Stimulated activated CD4-positive, alpha-beta T cell treated with anti-CD3 and anti-CD28 coated beads, Interleukin-2, amount 100 ng/mL, for 48 hours (primary cell): ENCODE data around the gene DEUP1.
"Not testable (repeated sequence)": the region's sequence is repeated elsewhere in the genome, so short reads cannot be mapped to it uniquely, and the experiment has no call there.

Source experiments
- DNase-seq, 2 donors: peaks; one replicate each; pipeline ENCODE4 v3.0.0-alpha.2; 2020

DEUP1 gene, protein sequence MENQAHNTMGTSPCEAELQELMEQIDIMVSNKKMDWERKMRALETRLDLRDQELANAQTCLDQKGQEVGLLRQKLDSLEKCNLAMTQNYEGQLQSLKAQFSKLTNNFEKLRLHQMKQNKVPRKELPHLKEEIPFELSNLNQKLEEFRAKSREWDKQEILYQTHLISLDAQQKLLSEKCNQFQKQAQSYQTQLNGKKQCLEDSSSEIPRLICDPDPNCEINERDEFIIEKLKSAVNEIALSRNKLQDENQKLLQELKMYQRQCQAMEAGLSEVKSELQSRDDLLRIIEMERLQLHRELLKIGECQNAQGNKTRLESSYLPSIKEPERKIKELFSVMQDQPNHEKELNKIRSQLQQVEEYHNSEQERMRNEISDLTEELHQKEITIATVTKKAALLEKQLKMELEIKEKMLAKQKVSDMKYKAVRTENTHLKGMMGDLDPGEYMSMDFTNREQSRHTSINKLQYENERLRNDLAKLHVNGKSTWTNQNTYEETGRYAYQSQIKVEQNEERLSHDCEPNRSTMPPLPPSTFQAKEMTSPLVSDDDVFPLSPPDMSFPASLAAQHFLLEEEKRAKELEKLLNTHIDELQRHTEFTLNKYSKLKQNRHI

DNA sequence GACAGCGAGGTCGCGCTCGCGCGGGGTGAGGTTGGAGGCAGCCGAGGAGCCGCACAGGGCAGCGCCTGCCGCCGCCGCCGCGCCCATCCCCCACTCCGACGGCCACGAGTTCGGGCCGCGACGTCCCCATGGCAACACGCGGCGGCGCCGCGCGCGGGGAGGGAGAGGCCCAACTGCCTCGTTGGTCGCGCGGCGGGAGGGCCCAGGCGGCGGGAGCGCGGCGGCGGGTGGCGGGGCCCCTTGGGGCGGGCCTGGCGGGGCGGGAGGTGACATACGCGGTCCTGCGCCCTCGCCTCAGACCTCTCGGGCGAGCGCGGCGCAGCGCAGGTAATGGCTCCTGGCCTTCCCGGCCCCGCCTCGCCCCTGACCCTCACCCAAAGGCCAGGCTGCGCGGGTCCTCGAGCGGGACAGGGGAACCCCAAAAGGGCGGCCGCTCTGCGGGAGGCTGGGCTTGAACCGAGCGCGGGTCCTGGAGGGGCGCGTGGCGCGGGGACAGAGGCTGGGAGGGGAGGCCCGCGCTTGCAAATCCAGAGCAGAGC lies at the start of gene DEUP1:
Gene DEUP1, plus strand, starts transcription at position 297 of the 539 bp plus-strand sequence. CDS start 1,518 bp downstream, outside the sequence.
- DNase-seq = peak; percentile 3 to 6

DNA sequence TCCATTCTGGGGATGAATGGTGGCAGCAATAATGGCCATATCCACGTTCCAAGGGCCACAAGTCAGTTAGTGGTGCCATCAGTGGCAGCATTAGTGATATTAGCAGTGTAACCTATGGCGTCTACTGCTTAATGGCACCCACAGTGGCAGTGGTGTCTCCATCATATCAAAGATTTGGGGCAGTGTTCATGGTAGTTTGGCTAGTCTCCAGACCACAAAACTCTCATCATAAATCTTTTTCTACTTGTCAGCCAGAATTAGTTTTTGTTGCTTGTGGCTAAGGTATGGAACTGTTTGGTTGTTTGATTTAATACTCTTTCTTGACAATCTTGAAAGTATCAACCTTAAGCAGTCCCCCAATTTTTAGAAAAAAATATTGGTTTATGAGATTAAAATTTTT lies 45.1 kb upstream of the DEUP1 start:
- no peak for DNase-seq

DNA sequence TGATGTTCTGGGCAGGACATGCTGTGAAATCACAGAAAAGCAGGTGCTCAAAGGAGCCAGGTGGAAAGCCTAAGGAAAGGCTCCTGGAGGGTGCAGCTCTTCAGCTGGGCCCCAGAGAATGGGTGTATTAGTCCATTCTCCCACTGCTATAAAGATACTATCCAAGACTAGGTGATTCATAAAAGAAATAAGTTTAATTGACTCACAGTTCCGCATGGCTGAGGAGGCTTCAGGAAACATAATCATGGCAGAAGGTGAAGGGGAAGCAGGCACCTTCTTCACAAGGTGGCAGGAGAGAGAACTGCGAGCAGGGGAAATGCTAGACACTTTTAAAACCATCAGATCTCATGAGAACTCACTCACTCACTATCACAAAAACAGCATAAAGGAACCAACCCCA lies 43.1 kb upstream of the DEUP1 start:
- DNase-seq = no peak

DNA sequence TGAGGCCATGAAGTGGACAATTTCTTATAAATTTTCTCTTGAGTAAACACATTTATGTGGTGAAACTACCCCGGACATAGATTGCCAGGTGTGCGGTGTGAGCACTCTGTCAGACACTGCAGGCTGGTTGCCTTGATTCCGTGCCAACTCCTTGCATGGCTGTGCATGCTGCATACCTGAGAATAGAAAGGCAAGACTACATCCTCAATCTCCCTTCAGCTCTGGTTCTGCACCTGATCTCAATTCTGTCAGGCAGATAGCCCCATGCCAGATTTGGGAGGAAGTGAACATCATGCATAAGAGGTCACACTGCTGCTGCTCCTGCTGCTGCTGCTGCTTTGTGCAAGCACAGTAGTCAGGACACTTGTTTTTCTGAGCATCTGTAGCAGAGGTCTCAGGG lies 42.5 kb upstream of the DEUP1 start:
- DNase-seq = no peak

DNA sequence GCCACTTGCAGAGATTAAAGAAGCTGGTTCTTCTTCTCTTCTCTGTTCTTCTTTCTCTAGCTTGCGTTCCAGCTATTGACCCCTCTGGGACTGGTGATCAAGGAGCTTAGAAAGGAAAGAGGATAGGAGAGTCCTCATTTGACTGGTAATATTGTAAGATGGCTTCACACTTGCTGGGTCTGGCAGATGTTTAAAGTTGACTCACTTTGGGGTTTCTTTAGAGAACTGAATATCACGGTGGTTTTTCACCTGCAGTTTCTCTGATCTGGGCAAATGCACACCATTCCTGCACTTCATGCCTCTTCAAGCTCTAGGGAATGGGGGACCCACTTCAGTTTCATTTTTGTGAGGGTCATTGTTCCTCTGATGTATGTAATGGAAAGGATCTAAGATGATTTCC lies 41.8 kb upstream of the DEUP1 start:
- DNase-seq = no peak

DNA sequence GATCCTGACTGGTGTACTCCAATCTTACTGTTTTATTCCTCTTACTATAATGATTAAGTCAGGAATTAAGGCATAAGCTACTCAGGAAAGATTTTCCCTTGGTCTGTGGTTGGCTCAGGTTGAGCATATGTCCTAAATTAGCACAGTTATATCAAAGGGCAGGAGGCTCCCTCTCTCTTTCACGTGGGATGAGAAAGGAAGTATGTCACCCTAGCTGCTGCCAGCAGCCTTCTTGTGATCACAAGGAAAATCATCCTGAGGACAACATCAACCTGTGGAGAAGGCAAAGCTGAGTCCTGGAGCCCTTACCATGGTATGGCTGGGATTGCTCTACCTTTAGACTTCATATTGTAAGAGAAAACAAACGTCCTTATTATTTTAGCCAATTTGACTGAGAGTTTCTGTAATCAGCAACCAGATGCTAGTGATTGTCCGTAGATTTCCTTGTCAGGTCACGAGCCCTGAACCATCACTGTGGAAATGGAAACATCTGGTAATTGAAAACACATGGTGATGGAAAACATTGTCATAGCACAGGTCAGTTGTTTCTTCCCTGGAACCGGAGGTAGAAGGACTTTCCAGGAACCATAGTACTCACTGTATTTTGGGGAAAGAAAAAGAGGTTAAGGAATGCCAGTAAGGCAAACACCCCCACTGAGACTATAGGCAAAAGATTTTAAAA lies 40.6 kb upstream of the DEUP1 start:
- no peak for DNase-seq

DNA sequence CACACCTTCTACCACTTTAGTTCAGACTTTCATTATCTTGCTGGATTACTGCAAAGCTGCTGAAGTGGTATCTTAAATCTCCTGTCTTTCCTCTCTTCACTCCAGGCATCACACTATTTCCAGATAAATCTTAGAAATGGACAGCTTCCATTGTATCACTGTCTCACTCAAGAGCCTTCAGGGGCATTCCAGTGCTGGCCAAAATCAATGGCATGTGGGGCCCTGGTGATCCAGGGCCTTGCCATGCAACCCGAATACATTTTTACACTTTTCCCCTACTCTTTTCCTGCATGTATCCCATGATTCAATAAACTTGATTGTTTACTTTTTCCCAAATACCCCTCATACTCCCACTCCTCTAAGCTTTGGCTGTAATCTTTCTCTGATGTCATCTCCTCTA lies 39.4 kb upstream of the DEUP1 start:
- DNase-seq = no peak

DNA sequence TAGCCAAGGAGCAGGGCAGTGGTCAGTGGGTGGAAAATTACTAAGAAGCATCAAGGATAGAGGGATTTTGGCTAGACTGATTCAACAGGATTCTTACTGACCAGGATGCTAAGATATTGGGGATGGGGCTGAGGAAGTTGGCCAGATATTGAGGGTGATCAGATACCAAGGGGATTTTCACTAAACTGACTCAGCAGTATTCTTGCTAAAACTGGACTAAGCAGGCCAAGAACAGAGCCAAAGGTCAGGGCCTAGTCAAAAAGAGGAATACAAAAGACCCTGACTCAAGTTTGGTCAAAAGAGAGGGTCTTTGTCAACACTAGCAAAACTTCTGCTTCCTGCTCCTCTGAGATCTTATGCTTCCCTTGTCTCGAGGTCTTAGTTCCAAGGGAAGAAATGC lies 38.6 kb upstream of the DEUP1 start:
- no peak for DNase-seq

DNA sequence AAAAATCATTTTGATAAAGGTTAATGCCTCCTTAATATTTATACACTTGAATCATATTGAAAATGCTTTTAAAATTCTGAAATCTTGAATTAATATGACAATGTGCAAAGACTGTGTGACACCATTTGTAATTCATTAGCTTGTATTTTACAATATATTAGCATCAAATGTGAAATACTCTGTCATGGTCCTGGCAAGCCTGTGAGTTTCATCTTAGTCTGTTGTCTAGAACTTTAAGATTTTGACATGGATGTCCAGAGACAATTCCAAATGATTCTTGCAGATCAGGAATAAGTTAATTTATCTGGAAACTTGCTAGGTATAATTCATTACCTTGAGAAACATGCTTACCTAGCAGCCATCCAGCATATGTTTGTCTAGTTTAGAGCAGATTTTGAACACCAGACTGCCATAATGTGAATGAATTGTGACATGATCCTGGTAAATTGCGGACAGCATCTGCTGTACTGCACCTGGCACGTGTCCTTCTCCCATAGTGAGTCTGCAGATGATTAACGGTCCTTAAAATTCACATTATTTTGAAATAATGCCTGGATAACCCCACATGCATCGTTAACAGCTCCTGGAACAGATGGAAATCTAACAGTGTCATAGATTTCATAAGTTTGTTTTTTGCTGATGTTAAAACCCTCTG lies 34.5 kb upstream of the DEUP1 start:
- DNase-seq = no peak

DNA sequence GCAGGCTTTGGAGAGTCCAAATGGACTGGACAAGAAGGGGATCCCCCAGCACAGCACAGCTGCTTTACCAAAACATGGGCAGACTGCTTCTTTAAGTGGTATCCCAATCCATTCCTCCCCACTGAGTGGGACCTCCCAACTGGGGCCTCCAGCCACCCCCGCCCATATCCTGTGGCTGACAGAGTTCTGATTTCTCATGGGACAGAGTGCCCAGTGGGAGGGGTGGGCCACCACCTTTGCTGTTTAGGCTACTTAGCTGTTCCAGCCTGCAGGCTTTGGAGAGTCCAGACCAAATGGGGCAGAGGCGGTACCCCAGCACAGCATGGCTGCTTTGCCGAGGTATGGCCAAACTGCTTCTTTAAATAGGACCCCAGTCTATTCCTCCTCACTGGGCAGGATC lies 26.9 kb upstream of the DEUP1 start:
- no peak for DNase-seq

DNA sequence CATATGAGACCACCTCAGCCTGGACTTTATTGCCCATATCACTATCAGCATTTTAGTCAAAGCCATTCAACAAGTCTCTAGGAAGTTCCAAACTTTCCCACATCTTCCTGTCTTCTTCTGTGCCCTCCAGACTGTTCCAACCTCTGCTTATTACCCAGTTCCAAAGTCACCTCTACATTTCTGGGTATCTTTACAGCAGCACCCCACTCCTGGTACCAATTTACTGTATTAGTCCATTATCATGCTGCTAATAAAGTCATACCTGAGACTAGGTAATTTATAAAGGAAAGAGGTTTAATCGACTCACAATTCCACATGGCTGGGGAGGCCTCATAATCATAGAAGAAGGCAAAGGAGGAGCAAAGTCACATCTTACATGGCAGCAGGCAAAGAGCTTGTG lies 16.1 kb upstream of the DEUP1 start:
- DNase-seq = not testable (repeated sequence)

DNA sequence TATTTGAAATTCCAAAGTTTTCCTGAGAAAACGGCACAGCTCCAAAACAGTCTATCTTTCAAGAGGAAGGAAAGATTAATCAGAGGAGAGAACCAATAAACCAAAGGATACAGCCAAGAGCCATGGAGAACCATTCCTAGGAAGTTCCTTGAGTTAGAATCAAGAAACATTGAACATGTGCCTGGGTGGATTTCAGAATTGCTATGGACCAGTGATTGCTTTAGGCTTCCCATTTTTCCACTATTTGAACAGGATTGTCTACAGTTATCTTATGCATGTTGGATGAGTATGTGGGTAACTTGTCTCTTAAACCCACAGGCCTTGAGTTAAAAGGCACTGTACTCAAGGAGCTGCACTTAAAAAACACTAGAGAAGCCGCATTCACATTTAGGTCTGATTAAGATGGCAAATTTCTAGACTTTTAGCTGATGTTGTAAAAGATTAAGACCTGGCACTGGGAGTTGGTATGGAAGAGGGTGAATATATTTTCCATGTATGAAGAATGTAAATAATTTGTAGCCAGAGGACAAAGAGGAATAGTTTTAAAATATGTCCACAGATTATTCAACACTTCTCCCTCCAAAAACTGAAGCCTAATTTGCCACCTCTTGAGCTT lies 11.2 kb upstream of the DEUP1 start:
- no peak for DNase-seq

DNA sequence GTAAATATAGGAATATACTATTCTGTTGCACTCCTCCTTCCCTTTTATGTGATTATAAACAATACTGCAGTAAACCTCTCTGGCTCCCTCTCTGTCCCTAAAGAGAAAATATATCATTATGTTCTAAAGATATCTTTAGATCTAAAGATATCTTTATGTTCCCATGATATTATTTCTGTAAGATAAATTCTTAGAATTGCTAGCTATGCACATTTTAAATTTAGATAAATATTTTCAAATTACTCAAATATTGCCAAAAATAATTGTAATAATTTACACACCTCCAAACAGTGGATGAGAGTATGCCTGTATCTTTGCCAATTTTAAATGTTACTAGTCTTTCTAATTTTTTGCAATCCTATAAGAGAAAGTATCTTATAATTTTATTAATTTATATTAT lies 10.3 kb upstream of the DEUP1 start:
- no peak for DNase-seq

DNA sequence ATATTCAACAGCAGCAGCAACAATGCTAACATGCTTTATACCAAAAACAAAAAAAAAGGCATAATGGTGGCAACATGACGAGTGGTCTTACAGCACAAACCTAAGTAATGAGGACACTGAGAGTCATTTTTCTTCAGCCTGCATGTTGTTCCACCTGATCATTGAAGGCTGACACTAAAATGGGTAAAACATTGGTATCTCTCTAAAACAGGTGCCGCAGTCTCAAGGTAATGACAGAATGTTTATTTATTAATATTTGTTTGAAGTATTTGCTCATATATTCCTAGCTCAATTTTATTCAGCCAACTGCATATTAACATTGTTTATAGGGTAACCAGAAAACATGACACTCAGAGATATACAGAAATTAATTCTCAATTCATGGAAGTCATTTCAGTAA lies 8.3 kb upstream of the DEUP1 start:
- DNase-seq = no peak

DNA sequence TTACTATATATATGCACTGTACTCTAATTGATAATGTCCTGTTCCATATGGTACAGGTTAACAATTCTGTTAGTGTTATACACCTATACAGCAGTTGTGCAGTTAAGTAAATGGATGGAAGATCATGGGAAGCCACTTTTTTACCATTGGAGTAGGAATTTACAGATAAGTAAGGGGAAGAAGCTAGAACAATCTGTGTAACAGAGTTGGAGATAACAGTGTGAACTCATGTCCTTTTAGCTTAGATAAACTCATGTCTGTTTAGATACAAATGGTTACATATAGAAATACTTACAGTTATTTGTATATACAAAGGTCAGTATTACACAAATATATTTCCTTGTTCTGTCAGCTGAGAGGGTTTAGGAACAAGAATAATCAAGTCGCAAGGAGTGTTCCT lies 6.8 kb upstream of the DEUP1 start:
- no peak for DNase-seq

DNA sequence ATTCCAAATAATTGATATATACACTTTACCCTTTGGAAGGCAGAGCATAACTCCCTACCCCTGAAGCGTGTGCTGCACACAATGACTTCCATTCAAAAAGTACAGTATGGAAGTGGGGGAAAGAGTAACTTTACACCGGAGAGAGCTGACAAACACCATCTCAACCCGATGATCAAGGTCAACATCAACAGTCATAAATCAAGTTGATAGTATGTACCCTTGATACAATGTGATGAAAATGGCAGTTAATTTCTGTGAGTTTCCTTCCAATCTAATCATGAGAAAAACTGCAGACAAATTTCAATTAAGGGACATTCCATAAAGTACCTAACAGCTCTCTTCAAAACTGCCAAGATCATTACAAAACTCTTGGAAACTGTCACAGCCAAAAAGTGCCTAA lies 6.0 kb upstream of the DEUP1 start:
- no peak for DNase-seq

DNA sequence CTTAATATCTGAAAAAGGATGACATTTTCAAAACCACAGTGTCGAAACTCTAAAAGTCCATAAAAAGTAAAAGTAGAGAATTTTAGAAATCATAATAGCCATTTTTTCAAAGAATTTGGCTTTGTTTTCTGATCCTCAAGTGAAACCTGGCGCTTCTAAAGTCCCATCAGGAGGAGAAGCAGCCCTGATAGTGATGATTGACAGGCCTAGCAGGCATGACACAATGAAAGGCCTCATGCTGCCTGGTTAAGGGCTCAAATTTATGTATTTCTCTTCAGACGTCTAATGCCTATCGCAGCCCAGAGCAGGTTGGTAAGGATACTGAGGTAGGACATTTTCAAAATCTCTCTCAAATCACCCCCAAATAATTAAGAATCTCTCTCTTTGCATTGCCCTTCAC lies 3.9 kb upstream of the DEUP1 start:
- no peak for DNase-seq

DNA sequence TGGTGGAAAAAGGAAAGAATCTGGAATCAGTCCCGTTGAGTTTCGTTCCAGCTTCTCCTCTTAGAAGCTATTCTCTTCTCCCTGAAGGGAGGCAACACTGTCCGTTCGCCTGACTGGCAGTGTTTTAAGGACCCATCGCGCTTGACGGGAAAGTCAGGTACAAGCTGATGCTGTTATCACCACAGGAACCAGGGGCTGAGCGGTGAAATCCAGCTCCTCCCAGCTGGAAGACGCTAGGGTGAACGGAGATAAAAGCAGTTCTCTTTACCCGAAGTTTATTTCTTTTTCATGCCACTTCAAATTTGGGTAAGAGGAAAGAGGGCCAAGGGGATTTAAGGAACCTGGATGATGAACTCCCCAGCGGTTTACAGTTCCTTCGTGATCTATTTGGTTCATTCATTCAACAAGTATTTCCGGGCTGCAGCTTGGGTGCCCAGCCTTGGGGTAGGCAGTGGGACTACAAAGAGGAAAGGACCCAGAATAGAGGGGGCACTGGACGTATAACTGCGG lies 551 bp upstream of the DEUP1 start:
- DNase-seq = no peak

DNA sequence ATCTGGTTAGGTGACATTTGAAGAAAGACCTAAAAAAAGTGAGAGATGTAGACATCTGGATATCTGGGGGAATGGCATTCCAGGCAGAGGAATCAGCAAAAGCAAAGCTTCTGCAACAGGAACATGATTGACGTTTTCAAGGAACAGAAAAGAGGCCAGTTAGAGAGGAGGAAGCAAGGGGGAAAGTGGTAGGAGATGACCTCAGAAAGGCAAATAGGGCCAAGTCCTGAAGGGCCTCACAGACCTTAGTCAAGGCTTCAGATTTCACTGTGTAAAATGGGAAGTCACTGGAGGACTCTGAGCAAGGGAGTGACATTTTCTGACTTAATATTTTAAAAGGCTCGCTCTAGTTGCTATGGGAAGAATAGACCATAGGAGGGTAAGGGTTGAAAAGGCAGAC lies 9.7 kb downstream of the DEUP1 start:
- no peak for DNase-seq

DNA sequence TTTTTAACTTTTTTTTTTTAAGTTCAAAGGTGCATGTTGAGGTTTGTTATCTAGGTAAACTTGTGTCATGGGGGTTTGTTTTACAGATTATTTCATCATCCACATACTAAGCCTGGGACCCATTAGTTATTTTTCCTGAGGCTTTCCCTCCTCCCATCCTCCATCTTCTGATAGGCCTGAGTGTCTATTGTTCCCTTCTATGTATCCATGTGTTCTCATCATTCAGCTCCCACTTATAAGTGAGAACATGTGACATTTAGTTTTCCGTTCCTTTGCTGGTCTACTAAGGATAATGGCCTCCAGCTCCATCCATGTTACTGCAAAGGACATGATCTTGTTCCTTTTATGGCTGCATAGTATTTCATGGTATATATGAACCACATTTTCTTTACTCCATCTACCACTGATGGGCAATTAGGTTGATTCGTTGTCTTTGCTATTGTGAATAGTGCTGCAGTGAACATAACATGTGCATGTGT lies 14.4 kb downstream of the DEUP1 start:
- no peak for DNase-seq

DNA sequence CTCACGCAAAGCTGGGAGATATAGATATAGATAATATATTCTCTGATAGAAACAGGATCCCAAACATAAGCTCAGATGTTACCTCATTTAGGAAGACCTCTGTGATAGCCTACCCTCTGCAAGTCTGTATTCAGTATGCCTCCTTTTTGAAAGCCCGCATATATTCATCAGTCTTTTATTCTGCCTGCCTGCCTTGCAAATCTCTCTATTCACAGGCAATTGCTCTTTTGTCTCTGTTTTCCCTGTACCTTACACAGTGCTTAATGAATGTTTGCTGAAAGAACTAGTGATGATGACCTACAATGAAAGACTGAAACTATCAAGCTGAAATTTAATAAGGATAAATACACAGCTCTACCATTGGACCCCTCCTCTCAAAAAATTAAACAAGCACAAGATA lies 18.4 kb downstream of the DEUP1 start:
- no peak for DNase-seq

DNA sequence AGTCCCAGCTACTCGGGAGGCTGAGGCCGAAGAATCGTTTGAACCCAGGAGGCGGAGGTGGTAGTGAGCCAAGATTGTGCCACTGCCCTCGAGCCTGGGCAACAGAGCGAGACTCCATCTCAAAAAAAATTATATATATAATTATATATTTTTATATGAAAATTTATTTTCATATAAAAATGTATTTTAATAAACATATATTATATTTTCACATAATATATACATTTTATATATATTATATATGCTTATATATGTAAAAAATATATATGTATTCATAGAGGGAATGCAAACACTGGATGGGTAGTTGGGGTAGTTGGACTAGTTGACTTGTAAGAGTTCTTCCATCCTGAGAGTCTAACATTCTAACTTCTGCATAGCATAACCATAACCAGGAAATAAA lies 20.3 kb downstream of the DEUP1 start:
- no peak for DNase-seq

DNA sequence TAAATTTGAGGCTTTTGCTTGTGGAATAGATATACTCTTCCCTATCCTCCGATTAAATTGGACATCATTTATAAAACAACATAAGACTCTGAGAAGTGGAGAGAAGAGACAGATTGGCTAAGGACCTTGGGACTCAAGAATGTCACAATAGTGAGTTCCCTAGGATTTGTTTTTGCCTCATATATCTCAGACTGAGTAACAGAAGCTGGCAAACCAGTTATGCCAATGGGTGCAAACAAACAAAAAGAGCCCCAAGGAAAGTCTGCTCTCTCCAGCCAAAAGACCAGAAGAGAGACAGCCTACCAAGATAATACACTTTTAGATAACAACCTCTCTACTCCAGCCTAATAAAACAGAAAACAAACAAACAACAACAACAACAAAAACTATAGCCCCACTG lies 28.9 kb downstream of the DEUP1 start:
- no peak for DNase-seq
